Body of pancreas (tissue), 4 donors: ENCODE results near the gene ISX.
"Not testable (repeated sequence)": the region's sequence is repeated elsewhere in the genome, so short reads cannot be mapped to it uniquely, and the experiment has no call there.

Source experiments
- CTCF ChIP-seq, 7 experiments: fragments of 450-650 bp in 4 of 7; fragments of 200-600 bp in 3 of 7; sonication (generic) in 3 of 7; IDR thresholded peaks; one replicate each; pipeline ENCODE4 v1.5.1; 2016 to 2019; ENCODE audit warnings: antibody characterized with exemption in 7 of 7
- POLR2A ChIP-seq, 3 donors: fragments of 450-650 bp; IDR thresholded peaks; one replicate each; pipeline ENCODE4 v1.6.1; 2016; ENCODE audit warnings: antibody characterized with exemption in 3 of 3, mild to moderate bottlenecking in 2 of 3

DNA sequence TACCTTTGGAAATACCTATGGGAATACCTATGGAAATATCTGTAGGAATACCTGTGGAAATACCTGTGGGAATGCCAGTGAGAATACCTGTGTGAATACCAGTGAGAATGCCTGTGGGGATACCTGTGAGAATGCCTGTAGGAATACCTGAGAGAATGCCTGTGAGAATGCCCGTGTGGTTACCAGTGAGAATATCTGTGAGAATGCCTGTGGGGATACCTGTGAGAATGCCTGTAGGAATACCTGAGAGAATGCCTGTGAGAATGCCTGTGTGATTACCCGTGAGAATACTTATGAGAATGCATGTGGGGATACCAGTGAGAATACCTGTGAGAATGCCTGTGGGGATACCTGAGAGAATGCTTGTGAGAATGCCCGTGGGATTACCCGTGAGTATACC is 15.9 kb upstream of the ISX start:
- TF ChIP-seq CTCF, POLR2A (IDR thresholded peaks at IDR 0.05): not testable (repeated sequence)
